Smooth muscle cell (in vitro differentiated cells): ENCODE results near the gene KLHL33. TPM values are rescaled to one million over a fixed set of nuclear protein-coding genes. Genes with fewer than 3 reads are reported as not detected.

Experiments
- DNase-seq: peaks from one replicate; lab custom pipeline; 2025; ENCODE audit not compliant: unreplicated experiment; lab: John Stamatoyannopoulos, UW
- H2AFZ ChIP-seq: fragments of 200-600 bp; sonication (generic); 2 replicates; pipeline ENCODE4 v1.6.0; 2016; ENCODE audit warnings: antibody characterized with exemption, low read depth, mild to moderate bottlenecking
- H3F3A ChIP-seq: fragments of 200-600 bp; sonication (generic); 2 replicates; pipeline ENCODE4 v1.6.0; 2017; ENCODE audit warnings: antibody characterized with exemption, low read depth
- H3K27ac ChIP-seq: fragments of 200-600 bp; sonication (generic); 2 replicates; pipeline ENCODE4 v1.5.1; 2016; ENCODE audit warnings: low read depth, mild to moderate bottlenecking
- H3K27me3 ChIP-seq: fragments of 200-600 bp; sonication (generic); 2 replicates; pipeline ENCODE4 v1.6.1; 2016; ENCODE audit warnings: low read depth, mild to moderate bottlenecking
- H3K36me3 ChIP-seq: fragments of 200-600 bp; sonication (generic); 2 replicates; pipeline ENCODE4 v1.5.1; 2016; ENCODE audit warnings: low read depth
- H3K4me1 ChIP-seq: fragments of 200-600 bp; sonication (generic); 2 replicates; pipeline ENCODE4 v1.5.1; 2016; ENCODE audit warnings: low read depth
- H3K4me2 ChIP-seq: fragments of 200-600 bp; sonication (generic); 2 replicates; pipeline ENCODE4 v1.6.0; 2016; ENCODE audit warnings: mild to moderate bottlenecking
- H3K4me3 ChIP-seq: fragments of 200-600 bp; sonication (generic); 2 replicates; pipeline ENCODE4 v1.5.1; 2016; ENCODE audit warnings: mild to moderate bottlenecking
- H3K79me2 ChIP-seq: fragments of 200-600 bp; sonication (generic); 2 replicates; pipeline ENCODE4 v1.6.0; 2016; ENCODE audit warnings: low read depth, mild to moderate bottlenecking
- H3K9ac ChIP-seq: fragments of 200-600 bp; sonication (generic); 2 replicates; pipeline ENCODE4 v1.6.0; 2016; ENCODE audit warnings: low read depth
- H3K9me3 ChIP-seq: fragments of 200-600 bp; sonication (generic); replicated peaks from 2 replicates; pipeline ENCODE4 v1.5.1; 2016; ENCODE audit warnings: low read depth
- H4K20me1 ChIP-seq: fragments of 200-600 bp; sonication (generic); 2 replicates; pipeline ENCODE4 v1.6.0; 2016; ENCODE audit warnings: low read depth
- CTCF ChIP-seq: fragments of 200-600 bp; sonication (generic); IDR thresholded peaks from 2 replicates; pipeline ENCODE4 v1.5.1; 2017; ENCODE audit warnings: borderline replicate concordance, mild to moderate bottlenecking, antibody characterized with exemption; ENCODE audit not compliant: insufficient read depth, poor library complexity, severe bottlenecking
- WGBS: methylation state at CpG from one replicate; pipeline ENCODE4 v1.1.7; 2016; ENCODE audit warnings: low lambda C conversion rate; 5-methylcytosine and 5-hydroxymethylcytosine counted together
- polyA plus RNA-seq: library from polyadenylated mRNA; unstranded; fragments of >200 nt; fragmentation: Nextera tagmentation; extraction: Ambion mirVana; gene quantifications from 2 replicates; pipeline ENCODE4 v1.2.1, GENCODE V29; 2016
- total RNA-seq: library from RNA; depleted of rRNA; stranded (reverse); fragments of >200 nt; gene quantifications from 2 replicates; pipeline ENCODE4 v1.2.3, GENCODE V29; 2014

The KLHL33 gene
- total and polyA plus RNA-seq, 2 experiments from 2014 or later, result 0.08 TPM; not detected in 1

- Histone ChIP-seq H3K9ac (no peak overlapping the region), H3K27me3 (no peaks in the 10 kb centered on the region), H3K36me3 (peaks cover 10% of the 10 kb centered on the region), H3K4me2 (no peak overlapping the region), H3F3A (no peaks in the 10 kb centered on the region), H3K4me3 (no peak overlapping the region), H4K20me1 (no peaks in the 10 kb centered on the region), H3K27ac (no peak overlapping the region), H3K79me2 (no peaks in the 10 kb centered on the region), H3K4me1 (no peaks in the 10 kb centered on the region), H2AFZ (no peak overlapping the region), H3K9me3 (no peaks in the 10 kb centered on the region)
- no peak for DNase-seq
- 99% methylated on average over 11 of the region's 12 CpGs for WGBS
- no peak for TF ChIP-seq CTCF
Measured at GRCh38 chr14:20382526-20382925, 53.4 kb downstream of the KLHL33 start.

- no peak for TF ChIP-seq CTCF
- no peaks in the 10 kb centered on the region for H3K27me3 ChIP-seq
- peaks cover 6% of the 10 kb centered on the region for H3K36me3 ChIP-seq
- H3K4me1 ChIP-seq, result no peaks in the 10 kb centered on the region
- H3K9me3 ChIP-seq, result no peaks in the 10 kb centered on the region
- H3K4me3 ChIP-seq, result no peak overlapping the region
- no peaks in the 10 kb centered on the region for H3F3A ChIP-seq
- H2AFZ ChIP-seq, result no peak overlapping the region
- no peaks in the 10 kb centered on the region for H3K79me2 ChIP-seq
- no peak overlapping the region for H3K27ac ChIP-seq
- DNase-seq, result no peak
- no peaks in the 10 kb centered on the region for H4K20me1 ChIP-seq
- WGBS, result 96% methylated on average over 7 of the region's 7 CpGs
- no peak overlapping the region for H3K4me2 ChIP-seq
- H3K9ac ChIP-seq, result no peak overlapping the region
Measured at GRCh38 chr14:20381341-20381740, 54.6 kb downstream of the KLHL33 start.

- H3K4me1 ChIP-seq, result no peaks in the 10 kb centered on the region
- no peak overlapping the region for H3K27ac ChIP-seq
- TF ChIP-seq CTCF, result no peak
- H3K4me3 ChIP-seq, result no peak overlapping the region
- DNase-seq, result no peak
- H3K36me3 ChIP-seq, result peaks cover 6% of the 10 kb centered on the region
- WGBS, result 92% methylated on average over 6 of the region's 6 CpGs
- no peaks in the 10 kb centered on the region for H3K27me3 ChIP-seq
- no peaks in the 10 kb centered on the region for H3K79me2 ChIP-seq
- no peaks in the 10 kb centered on the region for H4K20me1 ChIP-seq
- no peak overlapping the region for H3K9ac ChIP-seq
- H3F3A ChIP-seq, result no peaks in the 10 kb centered on the region
- no peaks in the 10 kb centered on the region for H3K9me3 ChIP-seq
- no peak overlapping the region for H3K4me2 ChIP-seq
- no peak overlapping the region for H2AFZ ChIP-seq
Measured at GRCh38 chr14:20380681-20381080, 55.3 kb downstream of the KLHL33 start.

- Histone ChIP-seq H3K4me3 (no peak overlapping the region), H3K9me3 (no peaks in the 10 kb centered on the region), H3K27ac (no peak overlapping the region), H2AFZ (no peak overlapping the region), H3K4me1 (no peaks in the 10 kb centered on the region), H3K9ac (no peak overlapping the region), H3K36me3 (peaks cover 6% of the 10 kb centered on the region), H3K4me2 (no peak overlapping the region), H3K27me3 (no peaks in the 10 kb centered on the region), H3K79me2 (no peaks in the 10 kb centered on the region), H4K20me1 (no peaks in the 10 kb centered on the region), H3F3A (no peaks in the 10 kb centered on the region)
- DNase-seq, result no peak
- WGBS, result 79% methylated on average over 1 of the region's 1 CpG
- TF ChIP-seq CTCF, result no peak
Measured at GRCh38 chr14:20379743-20380142, 56.2 kb downstream of the KLHL33 start.
